ENCODE results near the gene IFITM10. TPM values are rescaled to one million over a fixed set of nuclear protein-coding genes. Genes with fewer than 3 reads are reported as not detected.

IFITM10 gene
- total RNA-seq, 2 experiments from 2014 or later = 0.96 to 1.3 TPM

DNA sequence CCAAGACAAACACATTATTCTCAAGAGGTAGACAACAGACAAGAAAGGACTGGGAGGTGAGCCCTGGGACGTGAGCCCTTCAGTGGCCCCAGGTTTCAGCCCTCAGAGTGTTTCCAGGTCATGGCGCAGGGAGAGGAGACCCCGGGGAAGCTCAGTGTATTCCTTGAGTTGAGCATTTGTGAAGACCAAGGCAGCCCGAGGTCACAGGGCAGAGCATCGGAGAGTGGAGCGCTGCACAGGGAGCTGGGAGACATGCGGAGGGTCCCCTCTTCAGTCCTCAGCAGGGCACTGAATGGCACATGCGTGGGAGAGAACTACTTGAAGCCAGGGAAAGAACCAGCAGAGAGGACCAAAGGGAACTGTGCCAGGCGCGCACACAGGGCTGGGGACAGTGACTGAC, 41.7 kb downstream of the IFITM10 start:
- H3K27ac Mint-ChIP-seq = no peak overlapping the region
- H3K27me3 Mint-ChIP-seq = peaks cover 12% of the 10 kb centered on the region
- peaks cover 17% of the 10 kb centered on the region for H3K4me1 Mint-ChIP-seq
- ChIA-PET CTCF (interaction anchor here (1.9 kb wide), 1 partner anchor 124 kb away, joined by 5 read pairs; no protein-coding TSS in a partner anchor), POLR2A (no interaction called here)
- no peaks in the 10 kb centered on the region for H3K36me3 Mint-ChIP-seq (ENCODE audit: low read depth)
- no peak overlapping the region for H3K4me3 Mint-ChIP-seq
- H3K9me3 Mint-ChIP-seq = peaks cover 3% of the 10 kb centered on the region
- DNase-seq = no peak

DNA sequence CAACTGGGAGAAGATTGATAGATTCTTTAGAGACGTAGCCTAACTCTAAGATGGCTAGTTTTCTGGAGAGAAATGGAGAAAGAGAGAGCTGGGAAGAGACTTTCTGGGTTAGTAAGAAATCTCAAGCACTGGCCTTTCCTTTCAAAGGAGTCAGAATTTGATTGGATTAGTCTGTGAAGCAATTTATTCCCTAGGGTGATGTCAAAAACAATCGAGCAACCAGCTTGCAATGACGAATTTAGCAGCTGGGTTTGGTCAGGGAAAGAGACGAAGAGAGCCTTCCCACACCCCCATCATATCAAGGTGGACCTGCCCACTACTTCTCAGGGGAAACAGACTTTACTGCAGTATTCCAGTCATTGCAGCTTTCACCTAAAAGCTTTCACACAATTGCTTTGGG, 42.6 kb downstream of the IFITM10 start:
- no peaks in the 10 kb centered on the region for H3K36me3 Mint-ChIP-seq (ENCODE audit: low read depth)
- no peak for DNase-seq
- ChIA-PET POLR2A (no interaction called here), CTCF (interaction anchor here (1.0 to 2.4 kb wide), 4 partner anchors 14 to 442 kb away, joined by 3 to 11 read pairs (median 4); no protein-coding TSS in a partner anchor)
- H3K4me1 Mint-ChIP-seq = peaks cover 17% of the 10 kb centered on the region
- no peak overlapping the region for H3K27ac Mint-ChIP-seq
- peaks cover 3% of the 10 kb centered on the region for H3K9me3 Mint-ChIP-seq
- no peak overlapping the region for H3K4me3 Mint-ChIP-seq
- H3K27me3 Mint-ChIP-seq = peaks cover 12% of the 10 kb centered on the region

DNA sequence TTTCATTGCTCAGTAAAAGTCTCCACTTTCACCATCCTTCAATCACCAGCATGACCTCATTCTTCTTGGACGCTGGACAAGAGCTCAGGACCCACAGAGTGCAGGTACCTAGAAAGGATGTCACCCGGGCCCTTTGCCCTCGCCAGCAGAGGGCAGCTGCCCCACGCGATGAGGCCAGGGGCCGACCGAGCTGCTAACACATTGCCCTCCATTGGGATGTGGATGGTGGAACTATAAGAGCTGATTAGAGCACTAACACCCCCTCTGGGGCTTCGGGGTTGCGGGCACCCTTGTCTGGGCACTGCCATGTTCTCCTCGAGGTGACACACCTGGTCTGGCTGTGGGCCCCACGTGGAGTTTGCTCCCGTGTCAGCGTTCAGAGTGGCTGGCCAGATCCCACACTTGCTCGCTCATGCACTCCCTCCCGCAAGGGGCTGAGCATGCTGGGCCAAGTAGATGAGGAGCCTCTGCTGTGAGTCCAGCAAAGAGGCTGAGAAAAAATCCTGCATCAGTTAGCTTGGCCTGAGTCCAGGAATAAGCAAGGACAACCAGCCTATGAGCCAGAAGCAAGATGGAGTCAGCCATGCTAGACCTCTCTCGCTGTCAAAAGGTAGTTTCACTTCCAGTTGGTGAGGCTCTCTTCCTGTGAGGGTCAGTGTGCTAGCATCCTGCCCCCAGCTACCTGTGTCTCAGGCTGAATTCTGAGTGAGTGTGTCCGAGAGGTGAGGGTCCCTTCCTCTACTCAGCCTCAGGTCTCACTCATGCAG, 43.6 kb downstream of the IFITM10 start:
- peaks cover 17% of the 10 kb centered on the region for H3K4me1 Mint-ChIP-seq
- ChIA-PET POLR2A (no interaction called here), CTCF (interaction anchor here (0.5 to 2.4 kb wide), 11 partner anchors 11 to 443 kb away, joined by 3 to 11 read pairs (median 4); no protein-coding TSS in a partner anchor)
- no peak overlapping the region for H3K4me3 Mint-ChIP-seq
- peaks cover 8% of the 10 kb centered on the region for H3K9me3 Mint-ChIP-seq
- peak overlapping the region; percentile 74 for H3K27ac Mint-ChIP-seq
- H3K36me3 Mint-ChIP-seq (ENCODE audit: low read depth) = no peaks in the 10 kb centered on the region
- DNase-seq = no peak
- H3K27me3 Mint-ChIP-seq = peaks cover 12% of the 10 kb centered on the region

DNA sequence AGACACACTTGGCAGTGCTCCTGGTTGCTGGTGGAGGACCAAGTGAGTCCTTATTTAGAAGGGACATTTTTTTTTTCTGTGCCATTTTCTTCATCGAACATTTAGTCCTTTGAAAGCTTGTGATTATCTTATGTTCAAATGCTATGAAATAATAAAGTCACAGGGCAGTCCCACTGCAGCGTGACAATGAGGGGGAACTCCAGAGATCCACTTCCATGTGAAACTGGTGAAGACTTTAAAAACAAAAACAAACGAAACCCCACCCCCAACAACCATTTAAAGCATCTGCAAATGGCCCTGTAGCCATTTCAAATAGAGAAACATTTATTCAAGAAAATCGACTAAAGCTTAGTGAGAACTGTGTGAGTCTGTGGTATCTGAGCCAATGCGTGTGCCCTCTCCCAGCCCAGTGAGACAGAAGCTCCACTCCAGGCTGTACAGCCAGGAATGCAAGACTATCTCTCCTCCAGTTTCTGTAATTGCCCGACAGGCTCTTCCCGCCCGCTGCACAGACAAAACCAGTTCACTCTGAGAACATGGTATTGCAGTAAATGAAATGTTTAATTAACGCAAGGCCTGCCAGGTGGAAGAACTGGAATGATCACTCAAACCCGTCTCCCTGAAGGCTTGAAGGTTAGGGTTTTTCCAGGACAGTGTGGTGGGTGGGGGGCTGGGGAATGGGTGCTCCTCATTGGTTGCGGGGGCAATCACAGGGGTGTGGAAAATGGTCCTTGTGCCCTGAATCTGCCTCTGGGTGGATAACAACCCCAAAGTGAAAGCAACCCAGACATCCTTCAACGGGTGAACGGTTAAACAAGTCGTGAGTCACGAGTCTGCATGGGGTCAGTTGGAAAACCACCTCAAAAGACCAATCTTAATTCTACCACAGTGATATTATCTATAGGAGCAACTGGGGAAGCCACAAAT, 45.0 kb downstream of the IFITM10 start:
- Mint-ChIP-seq H3K4me3 (no peak overlapping the region), H3K27me3 (peaks cover 10% of the 10 kb centered on the region), H3K36me3 (ENCODE audit: low read depth) (peaks cover 4% of the 10 kb centered on the region), H3K4me1 (peaks cover 28% of the 10 kb centered on the region), H3K27ac (peak overlapping the region; percentile 74), H3K9me3 (peaks cover 16% of the 10 kb centered on the region)
- ChIA-PET POLR2A (no interaction called here), CTCF (interaction anchor here (1.0 to 1.2 kb wide), 2 partner anchors 102 to 128 kb away, joined by 3 to 5 read pairs; no protein-coding TSS in a partner anchor)
- no peak for DNase-seq

DNA sequence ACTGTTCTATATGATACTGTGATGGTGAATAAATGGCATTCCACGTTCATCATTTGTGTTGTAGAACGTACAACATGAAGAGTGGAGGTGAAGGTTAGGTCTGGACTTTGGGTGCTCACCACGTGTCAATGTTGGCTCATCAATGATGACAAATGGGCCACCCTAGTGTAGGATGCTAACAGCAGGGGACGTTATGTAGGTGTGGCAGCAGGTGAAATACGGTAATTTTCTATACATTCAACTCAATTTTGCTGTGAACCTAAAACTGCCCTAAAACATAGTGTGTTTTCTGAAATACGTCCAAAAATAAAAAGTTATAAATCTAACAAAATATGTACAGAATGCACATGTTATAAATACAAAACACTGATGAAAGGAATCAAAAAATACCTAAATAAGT, 47.2 kb downstream of the IFITM10 start:
- POLR2A ChIA-PET = no interaction called here
- H3K36me3 Mint-ChIP-seq (ENCODE audit: low read depth) = peaks cover 4% of the 10 kb centered on the region
- CTCF ChIA-PET = no interaction called here
- DNase-seq = no peak
- H3K4me3 Mint-ChIP-seq = no peak overlapping the region
- H3K27ac Mint-ChIP-seq = no peak overlapping the region
- H3K4me1 Mint-ChIP-seq = peaks cover 28% of the 10 kb centered on the region
- H3K9me3 Mint-ChIP-seq = peaks cover 24% of the 10 kb centered on the region
- peaks cover 8% of the 10 kb centered on the region for H3K27me3 Mint-ChIP-seq

DNA sequence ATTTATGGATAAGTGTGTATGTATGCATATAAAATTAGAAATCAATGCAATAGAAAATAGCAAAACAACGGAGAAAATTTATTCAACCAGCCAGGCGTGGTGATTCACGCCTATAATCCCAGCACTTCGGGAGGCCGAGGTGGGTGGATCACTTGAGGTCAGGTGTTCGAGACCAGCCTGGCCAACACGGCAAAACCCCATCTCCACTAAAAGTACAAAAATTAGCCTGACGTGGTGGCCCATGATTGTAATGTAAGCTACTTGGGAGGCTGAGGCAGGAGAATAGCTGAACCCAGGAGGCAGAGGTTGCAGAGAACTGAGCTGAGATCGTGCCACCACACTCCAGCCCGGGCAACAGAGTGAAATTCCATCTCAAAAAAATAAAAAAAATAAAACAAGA, 47.9 kb downstream of the IFITM10 start:
- Mint-ChIP-seq H3K27me3 (peaks cover 5% of the 10 kb centered on the region), H3K36me3 (ENCODE audit: low read depth) (peaks cover 4% of the 10 kb centered on the region), H3K9me3 (peaks cover 24% of the 10 kb centered on the region), H3K4me3 (no peak overlapping the region), H3K27ac (no peak overlapping the region), H3K4me1 (peaks cover 28% of the 10 kb centered on the region)
- DNase-seq = no peak
- ChIA-PET POLR2A (no interaction called here), CTCF (no interaction called here)

DNA sequence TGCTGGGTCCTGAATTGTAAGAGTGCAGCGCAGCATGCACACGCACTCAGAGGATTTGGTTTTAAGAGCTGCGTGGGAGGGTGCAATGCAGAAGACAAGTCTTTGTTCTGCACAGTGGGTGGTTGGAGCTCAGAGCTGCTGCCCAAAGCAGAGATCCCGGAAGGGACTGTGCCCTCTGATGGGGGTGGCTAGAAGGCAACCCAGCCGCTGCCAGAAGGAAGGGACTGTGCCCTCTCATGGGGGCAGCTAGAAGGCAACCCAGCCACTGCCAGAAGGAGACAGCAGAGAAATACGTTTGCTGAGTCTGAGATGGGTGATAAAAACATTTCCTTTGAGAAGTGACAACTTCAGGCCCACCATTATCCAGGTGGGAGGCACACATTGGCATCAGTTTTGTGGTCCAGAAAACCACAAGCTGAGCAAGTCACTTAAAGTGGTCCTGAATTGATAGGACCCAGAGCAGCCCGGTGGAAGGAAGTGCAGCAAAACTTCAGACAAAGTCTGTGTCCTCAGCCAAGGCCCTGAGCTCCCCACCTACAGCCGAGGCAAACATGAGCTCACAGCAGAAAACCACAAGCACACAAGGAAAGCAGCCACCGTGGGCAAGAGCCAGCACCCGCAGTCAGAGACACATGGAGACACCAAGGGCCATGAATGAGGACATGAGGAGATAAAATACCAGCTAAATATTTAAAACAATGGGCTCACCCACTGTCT, 49.1 kb downstream of the IFITM10 start:
- Mint-ChIP-seq H3K36me3 (ENCODE audit: low read depth) (peaks cover 4% of the 10 kb centered on the region), H3K4me1 (peaks cover 24% of the 10 kb centered on the region), H3K9me3 (peaks cover 21% of the 10 kb centered on the region), H3K27ac (no peak overlapping the region), H3K4me3 (no peak overlapping the region), H3K27me3 (peaks cover 6% of the 10 kb centered on the region)
- no peak for DNase-seq
- CTCF ChIA-PET = interaction anchor here (1.5 to 1.6 kb wide), 3 partner anchors 131 to 299 kb away, joined by 4 to 6 read pairs (median 6); no protein-coding TSS in a partner anchor
- POLR2A ChIA-PET = no interaction called here

DNA sequence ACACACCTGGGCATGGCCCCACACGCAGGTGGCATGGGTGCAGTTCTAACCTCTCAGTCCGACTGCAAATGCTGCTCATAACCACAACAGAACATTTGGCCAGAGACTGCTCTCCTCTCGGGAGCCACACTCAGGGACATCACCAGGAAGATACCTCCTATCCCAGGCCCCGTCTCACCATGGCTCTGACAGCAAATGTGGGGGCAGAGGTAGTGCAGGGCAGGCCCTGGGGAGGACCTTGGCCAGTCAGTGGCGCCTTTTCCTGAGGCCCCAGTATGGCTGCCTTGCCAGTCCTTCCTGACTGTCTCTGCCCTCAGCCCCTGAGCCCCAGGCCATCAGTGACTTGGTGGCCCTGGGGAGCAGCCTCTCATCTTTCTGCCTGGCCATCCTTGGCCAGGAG, 50.6 kb downstream of the IFITM10 start:
- no peak for DNase-seq
- Mint-ChIP-seq H3K36me3 (ENCODE audit: low read depth) (peaks cover 4% of the 10 kb centered on the region), H3K9me3 (peaks cover 21% of the 10 kb centered on the region), H3K4me1 (peaks cover 12% of the 10 kb centered on the region), H3K4me3 (no peak overlapping the region), H3K27ac (no peak overlapping the region), H3K27me3 (peaks cover 6% of the 10 kb centered on the region)
- ChIA-PET POLR2A (no interaction called here), CTCF (interaction anchor here (1.0 kb wide), 1 partner anchor 133 kb away, joined by 5 read pairs; no protein-coding TSS in a partner anchor)

DNA sequence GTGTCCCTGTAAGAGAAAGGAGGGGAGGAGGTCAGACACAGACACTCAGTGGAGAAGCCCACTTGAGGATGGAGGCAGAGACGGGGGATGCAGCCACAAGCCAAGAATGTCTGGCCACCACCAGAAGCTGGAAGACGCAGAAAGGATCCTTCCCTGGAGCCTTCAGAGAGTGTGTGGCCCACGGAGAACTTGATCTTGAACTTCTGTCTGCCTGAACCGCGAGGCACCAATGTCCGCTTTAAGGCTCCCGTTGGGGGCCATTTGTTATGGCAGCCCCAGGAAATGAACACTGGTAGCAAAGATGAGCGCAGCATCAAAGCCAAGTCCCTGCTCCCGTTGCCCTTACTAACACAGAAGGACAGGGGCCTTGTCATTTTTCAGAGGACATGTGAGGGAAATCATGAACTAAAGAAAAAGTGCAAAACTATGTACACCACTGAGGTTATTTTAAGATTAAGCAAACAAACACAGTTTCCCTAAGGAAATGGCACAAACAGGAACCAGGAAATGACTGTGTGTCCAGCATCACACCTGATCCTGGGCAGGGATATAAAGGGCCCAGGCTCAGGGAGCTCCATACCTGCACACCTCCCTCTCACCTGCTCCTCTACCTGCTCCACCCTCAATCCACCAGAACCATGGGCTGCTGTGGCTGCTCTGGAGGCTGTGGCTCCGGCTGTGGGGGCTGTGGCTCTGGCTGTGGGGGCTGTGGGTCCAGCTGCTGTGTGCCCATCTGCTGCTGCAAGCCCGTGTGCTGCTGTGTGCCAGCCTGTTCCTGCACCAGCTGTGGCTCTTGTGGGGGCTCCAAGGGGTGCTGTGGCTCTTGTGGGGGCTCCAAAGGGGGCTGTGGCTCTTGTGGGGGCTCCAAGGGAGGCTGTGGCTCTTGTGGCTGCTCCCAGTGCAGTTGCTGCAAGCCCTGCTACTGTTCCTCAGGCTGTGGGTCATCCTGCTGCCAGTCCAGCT, 53.5 kb downstream of the IFITM10 start, which contains the start of gene KRTAP5-6:
KRTAP5-6 (plus strand) TSS at position 588 of the 963 bp plus-strand sequence; CDS start at position 639, 51 bp downstream.
- ChIA-PET POLR2A (no interaction called here), CTCF (interaction anchor here (1.2 to 1.6 kb wide), 3 partner anchors 134 to 304 kb away, joined by 3 to 8 read pairs (median 4); no protein-coding TSS in a partner anchor)
- H3K9me3 Mint-ChIP-seq = peaks cover 17% of the 10 kb centered on the region
- H3K36me3 Mint-ChIP-seq (ENCODE audit: low read depth) = peaks cover 4% of the 10 kb centered on the region
- H3K27me3 Mint-ChIP-seq = peaks cover 6% of the 10 kb centered on the region
- no peak within 1 kb of the TSS for H3K27ac Mint-ChIP-seq
- peaks cover 15% of the 10 kb centered on the region for H3K4me1 Mint-ChIP-seq
- H3K4me3 Mint-ChIP-seq = no peak within 1 kb of the TSS
- DNase-seq = no peak

DNA sequence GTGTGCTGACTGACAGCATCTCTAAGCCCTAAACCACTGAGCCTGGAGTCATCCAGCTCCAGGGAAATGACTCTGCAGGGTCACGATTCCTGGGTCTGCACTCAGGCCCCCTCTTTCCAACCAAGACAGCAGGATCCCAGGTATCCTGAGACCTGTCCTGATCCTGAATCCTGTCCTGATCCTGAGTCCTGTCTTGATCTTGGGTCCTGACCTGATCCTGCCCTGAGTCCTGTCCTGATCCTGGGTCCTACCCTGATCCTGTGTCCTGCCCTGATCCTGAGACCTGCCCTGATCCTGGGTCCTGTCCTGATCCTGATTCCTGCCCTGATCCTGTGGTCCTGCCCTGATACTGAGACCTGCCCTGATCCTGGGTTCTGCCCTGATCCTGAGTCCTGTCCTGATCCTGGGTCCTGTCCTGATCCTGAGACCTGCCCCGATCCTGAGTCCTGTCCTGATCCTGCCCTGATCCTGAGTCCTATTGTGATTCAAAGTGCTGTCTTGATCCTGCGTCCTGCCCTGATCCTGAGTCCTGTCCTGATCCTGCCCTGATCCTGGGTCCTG, 54.8 kb downstream of the IFITM10 start:
- POLR2A ChIA-PET = no interaction called here
- H3K27ac Mint-ChIP-seq = no peak overlapping the region
- H3K9me3 Mint-ChIP-seq = peaks cover 8% of the 10 kb centered on the region
- H3K36me3 Mint-ChIP-seq (ENCODE audit: low read depth) = no peaks in the 10 kb centered on the region
- CTCF ChIA-PET = interaction anchor here (2.7 to 5.6 kb wide), 2 partner anchors 17 to 138 kb away, joined by 9 to 139 read pairs; partner anchors contain the start of gene SYT8
- no peak overlapping the region for H3K4me3 Mint-ChIP-seq
- peaks cover 9% of the 10 kb centered on the region for H3K27me3 Mint-ChIP-seq
- peaks cover 5% of the 10 kb centered on the region for H3K4me1 Mint-ChIP-seq
- DNase-seq = no peak

DNA sequence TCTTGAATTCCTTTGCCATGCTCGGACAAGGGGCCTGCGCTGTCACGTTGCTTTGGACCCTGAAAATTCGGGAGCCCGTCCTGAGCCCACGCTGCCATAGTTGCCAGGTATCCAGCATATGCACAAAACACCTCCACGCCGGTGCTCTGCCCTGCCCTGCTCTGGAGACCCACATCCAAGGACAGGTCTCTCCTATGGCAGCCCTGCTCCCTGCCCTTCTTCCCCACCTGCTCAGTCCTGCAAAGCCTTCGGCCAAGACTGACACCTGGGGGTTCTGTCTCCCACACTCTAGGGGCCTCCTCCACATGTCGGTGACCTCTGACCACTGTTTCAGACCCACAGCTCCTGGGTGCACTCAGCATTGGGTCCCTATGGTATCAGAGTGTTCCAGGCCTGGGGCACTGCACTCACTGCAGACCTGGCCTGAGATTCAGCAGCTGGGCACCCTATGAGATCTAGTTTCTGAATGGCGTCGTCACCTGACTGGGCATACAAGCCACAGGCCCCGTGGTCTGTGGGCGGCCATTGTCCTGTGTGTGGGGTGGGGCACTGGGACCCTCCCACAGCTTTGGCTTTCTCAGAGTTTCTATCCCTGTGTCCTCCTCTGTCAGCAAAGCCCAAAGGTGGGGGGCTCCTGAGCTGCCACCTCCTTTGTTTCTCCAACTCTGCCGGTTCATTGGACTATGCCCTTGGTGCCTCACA, 55.4 kb downstream of the IFITM10 start:
- Mint-ChIP-seq H3K4me1 (peaks cover 4% of the 10 kb centered on the region), H3K9me3 (peaks cover 4% of the 10 kb centered on the region), H3K36me3 (ENCODE audit: low read depth) (no peaks in the 10 kb centered on the region), H3K27me3 (peaks cover 15% of the 10 kb centered on the region), H3K27ac (no peak overlapping the region), H3K4me3 (no peak overlapping the region)
- ChIA-PET POLR2A (no interaction called here), CTCF (interaction anchor here (0.8 to 5.6 kb wide), 19 partner anchors 15 to 303 kb away, joined by 3 to 139 read pairs (median 6); partner anchors contain the start of genes H19 and SYT8)
- no peak for DNase-seq
